ENCODE measurements around the gene EIF3L.

The EIF3L gene

GRCh38 chr22:37894939-37895670, 45.9 kb downstream of the EIF3L start:
- peaks cover 2% of the 10 kb centered on the region for H3K4me1 ChIP-seq (ENCODE audit: control insufficient read depth, insufficient read depth, low read length, unreplicated experiment)
- no peaks in the 10 kb centered on the region for H3K79me2 ChIP-seq (ENCODE audit: control insufficient read depth, insufficient read depth, low read length, unreplicated experiment)
- H3K27ac ChIP-seq (ENCODE audit: low read depth, low read length) = no peak overlapping the region
- no peak overlapping the region for H2AFZ ChIP-seq (ENCODE audit: low read length, unreplicated experiment)
- no peaks in the 10 kb centered on the region for H3K36me3 ChIP-seq (ENCODE audit: insufficient read depth, low read length)
- H3K27me3 ChIP-seq (ENCODE audit: insufficient read depth, low read length) = no peaks in the 10 kb centered on the region
- H3K4me3 ChIP-seq (ENCODE audit: low read depth, low read length) = no peak overlapping the region

- Histone ChIP-seq H3K4me3 (ENCODE audit: low read depth, low read length) (no peak overlapping the region), H3K27me3 (ENCODE audit: insufficient read depth, low read length) (no peaks in the 10 kb centered on the region), H3K79me2 (ENCODE audit: control insufficient read depth, insufficient read depth, low read length, unreplicated experiment) (no peaks in the 10 kb centered on the region), H3K27ac (ENCODE audit: low read depth, low read length) (no peak overlapping the region), H2AFZ (ENCODE audit: low read length, unreplicated experiment) (no peak overlapping the region), H3K36me3 (ENCODE audit: insufficient read depth, low read length) (no peaks in the 10 kb centered on the region), H3K4me1 (ENCODE audit: control insufficient read depth, insufficient read depth, low read length, unreplicated experiment) (peaks cover 2% of the 10 kb centered on the region)
Measured at GRCh38 chr22:37896181-37896592, 47.0 kb downstream of the EIF3L start.

- Histone ChIP-seq H3K79me2 (ENCODE audit: control insufficient read depth, insufficient read depth, low read length, unreplicated experiment) (no peaks in the 10 kb centered on the region), H3K27me3 (ENCODE audit: insufficient read depth, low read length) (no peaks in the 10 kb centered on the region), H3K36me3 (ENCODE audit: insufficient read depth, low read length) (no peaks in the 10 kb centered on the region), H3K4me1 (ENCODE audit: control insufficient read depth, insufficient read depth, low read length, unreplicated experiment) (peaks cover 2% of the 10 kb centered on the region), H3K27ac (ENCODE audit: low read depth, low read length) (no peak overlapping the region), H3K4me3 (ENCODE audit: low read depth, low read length) (no peak overlapping the region), H2AFZ (ENCODE audit: low read length, unreplicated experiment) (no peak overlapping the region)
Measured at GRCh38 chr22:37896939-37897338, 47.7 kb downstream of the EIF3L start.

- H3K79me2 ChIP-seq (ENCODE audit: control insufficient read depth, insufficient read depth, low read length, unreplicated experiment) = no peaks in the 10 kb centered on the region
- H3K27ac ChIP-seq (ENCODE audit: low read depth, low read length) = no peak overlapping the region
- no peak overlapping the region for H2AFZ ChIP-seq (ENCODE audit: low read length, unreplicated experiment)
- no peak overlapping the region for H3K4me3 ChIP-seq (ENCODE audit: low read depth, low read length)
- H3K36me3 ChIP-seq (ENCODE audit: insufficient read depth, low read length) = no peaks in the 10 kb centered on the region
- peaks cover 2% of the 10 kb centered on the region for H3K4me1 ChIP-seq (ENCODE audit: control insufficient read depth, insufficient read depth, low read length, unreplicated experiment)
- H3K27me3 ChIP-seq (ENCODE audit: insufficient read depth, low read length) = no peaks in the 10 kb centered on the region
Measured at GRCh38 chr22:37897807-37898206, 48.6 kb downstream of the EIF3L start.

- Histone ChIP-seq H3K36me3 (ENCODE audit: insufficient read depth, low read length) (no peaks in the 10 kb centered on the region), H3K4me1 (ENCODE audit: control insufficient read depth, insufficient read depth, low read length, unreplicated experiment) (peaks cover 2% of the 10 kb centered on the region), H2AFZ (ENCODE audit: low read length, unreplicated experiment) (no peak overlapping the region), H3K27me3 (ENCODE audit: insufficient read depth, low read length) (no peaks in the 10 kb centered on the region), H3K4me3 (ENCODE audit: low read depth, low read length) (no peak overlapping the region), H3K79me2 (ENCODE audit: control insufficient read depth, insufficient read depth, low read length, unreplicated experiment) (no peaks in the 10 kb centered on the region), H3K27ac (ENCODE audit: low read depth, low read length) (no peak overlapping the region)
Measured at GRCh38 chr22:37898441-37899181, 49.4 kb downstream of the EIF3L start.

- H3K27ac ChIP-seq (ENCODE audit: low read depth, low read length) = peak overlapping the region; percentile 98
- H3K27me3 ChIP-seq (ENCODE audit: insufficient read depth, low read length) = no peaks in the 10 kb centered on the region
- H3K79me2 ChIP-seq (ENCODE audit: control insufficient read depth, insufficient read depth, low read length, unreplicated experiment) = peaks cover 30% of the 10 kb centered on the region
- H3K36me3 ChIP-seq (ENCODE audit: insufficient read depth, low read length) = no peaks in the 10 kb centered on the region
- no peak overlapping the region for H2AFZ ChIP-seq (ENCODE audit: low read length, unreplicated experiment)
- peaks cover 18% of the 10 kb centered on the region for H3K4me1 ChIP-seq (ENCODE audit: control insufficient read depth, insufficient read depth, low read length, unreplicated experiment)
- peak overlapping the region; percentile 78 for H3K4me3 ChIP-seq (ENCODE audit: low read depth, low read length)
Measured at GRCh38 chr22:37904572-37905533, 55.6 kb downstream of the EIF3L start.

- Histone ChIP-seq H2AFZ (ENCODE audit: low read length, unreplicated experiment) (peak within 1 kb of the TSS; percentile 6), H3K36me3 (ENCODE audit: insufficient read depth, low read length) (no peaks in the 10 kb centered on the region), H3K27ac (ENCODE audit: low read depth, low read length) (peak within 1 kb of the TSS; percentile 98), H3K4me3 (ENCODE audit: low read depth, low read length) (peak within 1 kb of the TSS; percentile 85), H3K4me1 (ENCODE audit: control insufficient read depth, insufficient read depth, low read length, unreplicated experiment) (peaks cover 18% of the 10 kb centered on the region), H3K27me3 (ENCODE audit: insufficient read depth, low read length) (no peaks in the 10 kb centered on the region), H3K79me2 (ENCODE audit: control insufficient read depth, insufficient read depth, low read length, unreplicated experiment) (peaks cover 35% of the 10 kb centered on the region)
Measured at GRCh38 chr22:37905534-37906363, 56.5 kb downstream of the EIF3L start, which contains the start of gene MICALL1. TSS of gene MICALL1 (plus strand) at chr22:37906297. CDS start at chr22:37906423, 126 bp downstream.

- H3K4me1 ChIP-seq (ENCODE audit: control insufficient read depth, insufficient read depth, low read length, unreplicated experiment) = peaks cover 18% of the 10 kb centered on the region
- H3K36me3 ChIP-seq (ENCODE audit: insufficient read depth, low read length) = no peaks in the 10 kb centered on the region
- H3K79me2 ChIP-seq (ENCODE audit: control insufficient read depth, insufficient read depth, low read length, unreplicated experiment) = peaks cover 35% of the 10 kb centered on the region
- H3K27me3 ChIP-seq (ENCODE audit: insufficient read depth, low read length) = no peaks in the 10 kb centered on the region
- H3K27ac ChIP-seq (ENCODE audit: low read depth, low read length) = peak overlapping the region; percentile 60; the same call in 1 of the 2 replicates
- peak overlapping the region; percentile 85 for H3K4me3 ChIP-seq (ENCODE audit: low read depth, low read length)
- no peak overlapping the region for H2AFZ ChIP-seq (ENCODE audit: low read length, unreplicated experiment)
Measured at GRCh38 chr22:37906364-37907008, 57.3 kb downstream of the EIF3L start.

GRCh38 chr22:37907036-37907954, 58.1 kb downstream of the EIF3L start:
- Histone ChIP-seq H3K27me3 (ENCODE audit: insufficient read depth, low read length) (no peaks in the 10 kb centered on the region), H3K27ac (ENCODE audit: low read depth, low read length) (peak overlapping the region; percentile 60; the same call in 1 of the 2 replicates), H3K4me3 (ENCODE audit: low read depth, low read length) (peak overlapping the region; percentile 85), H2AFZ (ENCODE audit: low read length, unreplicated experiment) (no peak overlapping the region), H3K4me1 (ENCODE audit: control insufficient read depth, insufficient read depth, low read length, unreplicated experiment) (peaks cover 18% of the 10 kb centered on the region), H3K79me2 (ENCODE audit: control insufficient read depth, insufficient read depth, low read length, unreplicated experiment) (peaks cover 35% of the 10 kb centered on the region), H3K36me3 (ENCODE audit: insufficient read depth, low read length) (no peaks in the 10 kb centered on the region)
